IMR-90 (cell line): Measurements from ENCODE around the gene FNBP1. TPM values are rescaled to one million over a fixed set of nuclear protein-coding genes. Genes with fewer than 3 reads are reported as not detected.

Experiments used
- ATAC-seq: fragments of 200-7000 bp; cut with Tn5 transposase; 2 replicates; pipeline ENCODE4 v1.9.1; 2020; ENCODE audit warnings: low read depth, mild to moderate bottlenecking, moderate library complexity
- BruUV-seq: library from RNA; stranded (reverse); fragments of 400-500 nt; replicated peaks from 2 replicates; lab custom pipeline; 2021; lab: Mats Ljungman, UMichigan
- CTCF ChIA-PET: fragments of 300-600 bp; formaldehyde crosslinking; extraction: SDS; loops from one replicate; lab custom pipeline; 2021; ENCODE audit warnings: antibody characterized with exemption; lab: Yijun Ruan, JAX
- POLR2A ChIA-PET: fragments of 300-600 bp; sonication (Branson Sonifier 250); formaldehyde crosslinking; loops from one replicate; lab custom pipeline; 2022; ENCODE audit warnings: antibody characterized with exemption; ENCODE audit not compliant: unreplicated experiment; lab: Charles Lee
- DNase-seq: peaks from one replicate; pipeline ENCODE4 v3.0.0; 2013
- H2AFZ ChIP-seq: replicated peaks from 2 replicates; pipeline ENCODE3; 2013; ENCODE audit warnings: low read length, mild to moderate bottlenecking; ENCODE audit not compliant: poor library complexity
- H2AK5ac ChIP-seq: 2 replicates; pipeline ENCODE4 v1.6.1; 2013; ENCODE audit warnings: low read depth, low read length, inconsistent platforms
- H2AK9ac ChIP-seq: replicated peaks from 2 replicates; pipeline ENCODE3; 2013; ENCODE audit warnings: mild to moderate bottlenecking, low read depth, low read length, moderate library complexity; ENCODE audit not compliant: poor library complexity
- H2BK120ac ChIP-seq: 2 replicates; pipeline ENCODE4 v1.6.1; 2013; ENCODE audit warnings: low read depth, low read length, inconsistent platforms
- H2BK15ac ChIP-seq: 3 replicates; pipeline ENCODE4 v1.6.1; 2013; ENCODE audit warnings: low read depth, low read length, inconsistent platforms
- H2BK20ac ChIP-seq: 2 replicates; pipeline ENCODE4 v1.6.1; 2013; ENCODE audit warnings: low read depth, mild to moderate bottlenecking, inconsistent platforms, low read length, moderate library complexity
- H2BK5ac ChIP-seq: 2 replicates; pipeline ENCODE4 v1.6.1; 2013; ENCODE audit warnings: mild to moderate bottlenecking, low read depth, low read length, inconsistent platforms; ENCODE audit not compliant: poor library complexity, severe bottlenecking
- H3K14ac ChIP-seq: replicated peaks from 2 replicates; pipeline ENCODE4 v1.6.1; 2013; ENCODE audit warnings: low read depth, low read length, inconsistent platforms
- H3K18ac ChIP-seq: 2 replicates; pipeline ENCODE4 v1.6.1; 2013; ENCODE audit warnings: low read depth, low read length, control low read depth
- H3K23ac ChIP-seq: 2 replicates; pipeline ENCODE4 v1.6.1; 2013; ENCODE audit warnings: low read depth, low read length, inconsistent platforms
- H3K27ac ChIP-seq: 2 replicates; pipeline ENCODE4 v1.5.1; 2013; ENCODE audit warnings: mild to moderate bottlenecking, control low read depth, low read length; ENCODE audit not compliant: insufficient read depth
- H3K27me3 ChIP-seq: 2 replicates; pipeline ENCODE4 v1.6.1; 2013; ENCODE audit warnings: low read length; ENCODE audit not compliant: control insufficient read depth, insufficient read depth
- H3K36me3 ChIP-seq: 2 replicates; pipeline ENCODE4 v1.6.1; 2013; ENCODE audit warnings: low read length, mixed read lengths; ENCODE audit not compliant: control insufficient read depth, insufficient read depth
- H3K4ac ChIP-seq: 2 replicates; pipeline ENCODE4 v1.6.1; 2013; ENCODE audit warnings: low read depth, low read length, inconsistent platforms
- H3K4me1 ChIP-seq: 2 replicates; pipeline ENCODE4 v1.6.1; 2013; ENCODE audit warnings: low read length, mixed read lengths; ENCODE audit not compliant: control insufficient read depth, insufficient read depth
- H3K4me2 ChIP-seq: 2 replicates; pipeline ENCODE4 v1.6.1; 2013; ENCODE audit warnings: low read depth, mild to moderate bottlenecking, control low read depth, low read length, moderate library complexity
- H3K4me3 ChIP-seq: 2 replicates; pipeline ENCODE4 v1.5.1; 2013; ENCODE audit warnings: low read depth, mild to moderate bottlenecking, control low read depth, low read length, moderate library complexity; ENCODE audit not compliant: insufficient read depth
- H3K56ac ChIP-seq: 2 replicates; pipeline ENCODE4 v1.6.1; 2013; ENCODE audit warnings: low read length, inconsistent platforms; ENCODE audit not compliant: insufficient read depth; ENCODE audit errors: extremely low read depth
- H3K79me1 ChIP-seq, 2 experiments: 2 replicates each; pipeline ENCODE4 v1.6.1; 2013; ENCODE audit warnings: low read length in 2 of 2, inconsistent platforms in 1 of 2, low read depth in 1 of 2
- H3K9ac ChIP-seq: 2 replicates; pipeline ENCODE4 v1.6.1; 2013; ENCODE audit warnings: low read depth, low read length, control low read depth
- H3K9me1 ChIP-seq: 2 replicates; pipeline ENCODE4 v1.6.1; 2013; ENCODE audit warnings: low read length, inconsistent platforms; ENCODE audit not compliant: insufficient read depth
- H3K9me3 ChIP-seq: 2 replicates; pipeline ENCODE4 v1.6.1; 2013; ENCODE audit warnings: low read length; ENCODE audit not compliant: control insufficient read depth, insufficient read depth
- H4K20me1 ChIP-seq: 2 replicates; pipeline ENCODE4 v1.6.1; 2013; ENCODE audit warnings: low read length, inconsistent platforms; ENCODE audit not compliant: insufficient read depth
- H4K5ac ChIP-seq: 2 replicates; pipeline ENCODE4 v1.6.1; 2013; ENCODE audit warnings: mild to moderate bottlenecking, low read depth, low read length, control low read depth
- H4K8ac ChIP-seq, 2 experiments: 2 replicates each; pipeline ENCODE4 v1.6.1; 2013; ENCODE audit warnings: low read depth in 2 of 2, low read length in 2 of 2, control low read depth in 1 of 2, inconsistent platforms in 1 of 2
- H4K91ac ChIP-seq: 2 replicates; pipeline ENCODE4 v1.6.1; 2013; ENCODE audit warnings: low read depth, low read length, inconsistent platforms; ENCODE audit not compliant: insufficient read depth
- MAFK ChIP-seq: IDR thresholded peaks from 2 replicates; pipeline ENCODE4 v1.6.1; 2012; ENCODE audit warnings: low read depth, low read length, improper control_type of control experiment
- MAZ ChIP-seq: IDR thresholded peaks from 2 replicates; pipeline ENCODE4 v1.6.1; 2012; ENCODE audit warnings: low read depth, mild to moderate bottlenecking, low read length, improper control_type of control experiment, moderate library complexity, borderline replicate concordance
- SMC3 ChIP-seq: fragments of 150-350 bp; IDR thresholded peaks from 2 replicates; pipeline ENCODE4 v1.6.1; 2016; ENCODE audit warnings: low read depth, mild to moderate bottlenecking, antibody characterized with exemption, low read length, moderate library complexity
- WGBS, 2 experiments: methylation state at CpG; one replicate each; pipeline versions ENCODE4 v1.1.5 to v1.1.7; 2013; ENCODE audit warnings: missing lambda C conversion rate in 2 of 2; ENCODE audit not compliant: insufficient read length in 1 of 2; ENCODE audit errors: extremely low coverage in 2 of 2; 5-methylcytosine and 5-hydroxymethylcytosine counted together
- dilution Hi-C: fragments of 300-500 bp; cut with HindIII; formaldehyde crosslinking; loops from one replicate; pipeline ENCODE4 v1.14.3; 2018; ENCODE audit warnings: low sequenced_read_pairs; ENCODE audit not compliant: unreplicated experiment
- in situ Hi-C: fragments of 300-500 bp; cut with MboI; formaldehyde crosslinking; loops from 3 replicates; pipeline ENCODE4 v1.14.3; 2019; ENCODE audit warnings: low sequenced_read_pairs, inconsistent platforms, mixed read lengths
- intact Hi-C: fragments of 100-400 bp; cut with micrococcal nuclease; formaldehyde crosslinking; loops from 2 replicates; pipeline ENCODE4 v1.10.0; 2022
- polyA plus RNA-seq, 3 experiments: library from polyadenylated mRNA; depleted of rRNA; stranded (reverse); fragments of >200 nt; gene quantifications; 2 replicates each; pipeline ENCODE4 v1.2.3, GENCODE V29; 2012; ENCODE audit warnings: low replicate concordance in 1 of 3
- total RNA-seq: library from RNA; depleted of rRNA; stranded (reverse); fragments of >200 nt; gene quantifications from 2 replicates; pipeline ENCODE4 v1.2.3, GENCODE V29; 2012
- TF ChIP-seq, protein P1 (sequence below): fragments of 150-350 bp; IDR thresholded peaks from 2 replicates; pipeline ENCODE4 v1.6.1; 2016; ENCODE audit warnings: low read depth, mild to moderate bottlenecking, low read length, moderate library complexity, borderline replicate concordance
- TF ChIP-seq, protein P2 (sequence below): conservative IDR thresholded peaks from 2 replicates; pipeline ENCODE4 v1.5.1; 2012; ENCODE audit warnings: mild to moderate bottlenecking, low read depth, low read length, improper control_type of control experiment

FNBP1 gene
- total and polyA plus RNA-seq, 2 of the 4 experiments (the other 2 are of a cell fraction) = 10.3 to 15.4 TPM

DNA sequence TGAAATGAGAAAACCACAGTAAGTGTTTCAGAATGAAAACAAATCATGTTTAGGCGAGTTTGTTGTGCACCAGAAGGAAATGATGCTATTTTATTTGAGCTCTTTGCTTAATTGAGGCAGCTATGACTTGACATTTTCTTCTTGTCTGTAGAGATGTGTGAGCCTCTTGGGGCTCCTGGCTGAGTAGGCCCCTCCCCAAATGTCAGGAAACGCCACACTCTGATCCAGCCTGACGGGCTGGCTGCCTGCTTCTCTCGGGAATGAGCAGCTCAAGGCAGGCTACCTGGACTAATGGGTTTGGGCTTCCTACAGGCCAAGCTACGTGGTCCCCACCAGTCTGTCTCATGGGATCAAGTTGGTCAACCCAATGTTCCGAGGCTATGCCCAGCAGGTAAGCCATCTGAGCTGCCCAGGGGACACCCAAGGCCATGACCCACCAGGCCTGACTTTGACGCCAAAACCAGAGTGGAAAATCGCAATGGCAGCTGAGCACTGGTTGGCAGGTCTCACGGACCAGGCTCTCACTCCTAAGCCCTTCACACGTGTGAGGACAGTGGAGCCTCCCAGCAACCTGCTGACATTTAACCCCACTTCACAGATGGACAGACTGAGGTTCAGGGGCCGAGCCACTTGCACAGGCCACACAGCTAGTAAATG is 177.9 kb downstream of the FNBP1 start:
- Histone ChIP-seq H3K9me3 (no peaks in the 10 kb centered on the region), H3K4me2 (no peak overlapping the region), H3K79me1 (no peaks in the 10 kb centered on the region), H2AK9ac (no peak overlapping the region), H2AK5ac (no peak overlapping the region), H3K56ac (no peak overlapping the region), H2BK20ac (no peak overlapping the region), H3K9me1 (0 out of 2 replicates have a peak, but pooled peaks cover 3% of the 10 kb centered on the region), H2BK120ac (no peak overlapping the region), H3K18ac (no peak overlapping the region), H2BK5ac (no peak overlapping the region), H3K9ac (no peak overlapping the region), H4K8ac (no peak overlapping the region), H4K91ac (no peak overlapping the region), H3K4me1 (no peaks in the 10 kb centered on the region), H3K14ac (no peak overlapping the region), H2BK15ac (no peak overlapping the region), H3K27me3 (no peaks in the 10 kb centered on the region), H3K36me3 (peaks cover 45% of the 10 kb centered on the region), H4K20me1 (no peaks in the 10 kb centered on the region), H4K5ac (no peak overlapping the region), H3K23ac (no peak overlapping the region), H3K4me3 (no peak overlapping the region), H3K4ac (no peak overlapping the region), H3K27ac (no peak overlapping the region), H2AFZ (no peak overlapping the region)
- WGBS, 2 experiments = 63% methylated on average over 8 of the region's 11 CpGs; no CpG with 5 or more reads in 1 of the 2 experiments
- BruUV-seq = no TSS peak
- intact Hi-C loops (no loop called here), in situ Hi-C loops (no loop called here), dilution Hi-C loops (no loop called here)
- TF ChIP-seq, protein P1, sequence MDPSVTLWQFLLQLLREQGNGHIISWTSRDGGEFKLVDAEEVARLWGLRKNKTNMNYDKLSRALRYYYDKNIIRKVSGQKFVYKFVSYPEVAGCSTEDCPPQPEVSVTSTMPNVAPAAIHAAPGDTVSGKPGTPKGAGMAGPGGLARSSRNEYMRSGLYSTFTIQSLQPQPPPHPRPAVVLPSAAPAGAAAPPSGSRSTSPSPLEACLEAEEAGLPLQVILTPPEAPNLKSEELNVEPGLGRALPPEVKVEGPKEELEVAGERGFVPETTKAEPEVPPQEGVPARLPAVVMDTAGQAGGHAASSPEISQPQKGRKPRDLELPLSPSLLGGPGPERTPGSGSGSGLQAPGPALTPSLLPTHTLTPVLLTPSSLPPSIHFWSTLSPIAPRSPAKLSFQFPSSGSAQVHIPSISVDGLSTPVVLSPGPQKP = no peak
- TF ChIP-seq, protein P2, sequence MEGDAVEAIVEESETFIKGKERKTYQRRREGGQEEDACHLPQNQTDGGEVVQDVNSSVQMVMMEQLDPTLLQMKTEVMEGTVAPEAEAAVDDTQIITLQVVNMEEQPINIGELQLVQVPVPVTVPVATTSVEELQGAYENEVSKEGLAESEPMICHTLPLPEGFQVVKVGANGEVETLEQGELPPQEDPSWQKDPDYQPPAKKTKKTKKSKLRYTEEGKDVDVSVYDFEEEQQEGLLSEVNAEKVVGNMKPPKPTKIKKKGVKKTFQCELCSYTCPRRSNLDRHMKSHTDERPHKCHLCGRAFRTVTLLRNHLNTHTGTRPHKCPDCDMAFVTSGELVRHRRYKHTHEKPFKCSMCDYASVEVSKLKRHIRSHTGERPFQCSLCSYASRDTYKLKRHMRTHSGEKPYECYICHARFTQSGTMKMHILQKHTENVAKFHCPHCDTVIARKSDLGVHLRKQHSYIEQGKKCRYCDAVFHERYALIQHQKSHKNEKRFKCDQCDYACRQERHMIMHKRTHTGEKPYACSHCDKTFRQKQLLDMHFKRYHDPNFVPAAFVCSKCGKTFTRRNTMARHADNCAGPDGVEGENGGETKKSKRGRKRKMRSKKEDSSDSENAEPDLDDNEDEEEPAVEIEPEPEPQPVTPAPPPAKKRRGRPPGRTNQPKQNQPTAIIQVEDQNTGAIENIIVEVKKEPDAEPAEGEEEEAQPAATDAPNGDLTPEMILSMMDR = no peak
- TF ChIP-seq SMC3 (no peak), MAFK (no peak), MAZ (no peak)
- DNase-seq (no peak), ATAC-seq (no peak)
- ChIA-PET POLR2A (no interaction called here), CTCF (no interaction called here)
